Measurements from ENCODE around the gene HOXB5. TPM values are rescaled to one million over a fixed set of nuclear protein-coding genes. Genes with fewer than 3 reads are reported as not detected.

The HOXB5 gene
- total RNA-seq, 2 experiments from 2014 or later = 0.16 TPM; not detected in 1

- Mint-ChIP-seq H3K4me1 (peaks cover 30% of the 10 kb centered on the region), H3K36me3 (peaks cover 8% of the 10 kb centered on the region), H3K9me3 (ENCODE audit: low read depth) (no peaks in the 10 kb centered on the region), H3K27me3 (peaks cover 4% of the 10 kb centered on the region), H3K27ac (no peak overlapping the region), H3K4me3 (no peak overlapping the region)
- ATAC-seq = no peak
- CTCF ChIA-PET = interaction anchor here (0.8 kb wide), 1 partner anchor 30 kb away, joined by 3 read pairs; no protein-coding TSS in a partner anchor
- DNase-seq = no peak
These were observed 44.3 kb downstream of the HOXB5 start for GRCh38 chr17:48549281-48549630.

GRCh38 chr17:48548523-48549280, 44.9 kb downstream of the HOXB5 start:
- peaks cover 32% of the 10 kb centered on the region for H3K4me1 Mint-ChIP-seq
- DNase-seq = no peak
- peak overlapping the region; percentile 75 for H3K27ac Mint-ChIP-seq
- peaks cover 10% of the 10 kb centered on the region for H3K36me3 Mint-ChIP-seq
- H3K4me3 Mint-ChIP-seq = peak overlapping the region; percentile 51
- peaks cover 4% of the 10 kb centered on the region for H3K27me3 Mint-ChIP-seq
- CTCF ChIA-PET = interaction anchor here (0.8 to 3.0 kb wide), 2 partner anchors 30 to 56 kb away, joined by 3 to 17 read pairs; no protein-coding TSS in a partner anchor
- ATAC-seq = no peak
- H3K9me3 Mint-ChIP-seq (ENCODE audit: low read depth) = no peaks in the 10 kb centered on the region

- CTCF ChIA-PET = interaction anchor here (0.7 to 3.0 kb wide), 4 partner anchors 37 to 196 kb away, joined by 3 to 17 read pairs (median 5); no protein-coding TSS in a partner anchor
- ATAC-seq (no peak), DNase-seq (peak; percentile 57)
- H3K36me3 Mint-ChIP-seq = peaks cover 10% of the 10 kb centered on the region
- peaks cover 32% of the 10 kb centered on the region for H3K4me1 Mint-ChIP-seq
- no peaks in the 10 kb centered on the region for H3K9me3 Mint-ChIP-seq (ENCODE audit: low read depth)
- peak overlapping the region; percentile 75 for H3K27ac Mint-ChIP-seq
- peaks cover 4% of the 10 kb centered on the region for H3K27me3 Mint-ChIP-seq
- H3K4me3 Mint-ChIP-seq = peak overlapping the region; percentile 51
These were observed 45.6 kb downstream of the HOXB5 start for GRCh38 chr17:48547808-48548522.

GRCh38 chr17:48546924-48547807, 46.4 kb downstream of the HOXB5 start:
- peak overlapping the region; percentile 51 for H3K4me3 Mint-ChIP-seq

GRCh38 chr17:48546137-48546923, 47.2 kb downstream of the HOXB5 start:
- DNase-seq (no peak), ATAC-seq (no peak)
- no peak overlapping the region for H3K4me3 Mint-ChIP-seq
- H3K4me1 Mint-ChIP-seq = peaks cover 38% of the 10 kb centered on the region
- H3K9me3 Mint-ChIP-seq (ENCODE audit: low read depth) = no peaks in the 10 kb centered on the region
- peaks cover 13% of the 10 kb centered on the region for H3K27me3 Mint-ChIP-seq
- H3K27ac Mint-ChIP-seq = peak overlapping the region; percentile 38
- CTCF ChIA-PET = interaction anchor here (1.5 to 3.0 kb wide), 4 partner anchors 35 to 195 kb away, joined by 3 to 17 read pairs (median 6); partner anchors contain the start of gene HOXB5
- peaks cover 17% of the 10 kb centered on the region for H3K36me3 Mint-ChIP-seq

More at GRCh38 chr17:48546924-48547807, 46.4 kb downstream of the HOXB5 start:
- H3K36me3 Mint-ChIP-seq = peaks cover 13% of the 10 kb centered on the region
- H3K27me3 Mint-ChIP-seq = peaks cover 8% of the 10 kb centered on the region
- no peak for ATAC-seq
- no peaks in the 10 kb centered on the region for H3K9me3 Mint-ChIP-seq (ENCODE audit: low read depth)
- H3K27ac Mint-ChIP-seq = peak overlapping the region; percentile 75
- CTCF ChIA-PET = interaction anchor here (0.7 to 3.0 kb wide), 5 partner anchors 36 to 196 kb away, joined by 3 to 17 read pairs (median 4); partner anchors contain the start of gene HOXB5
- peaks cover 35% of the 10 kb centered on the region for H3K4me1 Mint-ChIP-seq
- DNase-seq = no peak

GRCh38 chr17:48545539-48545938, 48.0 kb downstream of the HOXB5 start:
- CTCF ChIA-PET = interaction anchor here (1.6 kb wide), 1 partner anchor 48 kb away, joined by 4 read pairs; the partner anchor contains the start of gene HOXB5
- Mint-ChIP-seq H3K27me3 (peaks cover 18% of the 10 kb centered on the region), H3K36me3 (peaks cover 15% of the 10 kb centered on the region), H3K4me1 (peaks cover 42% of the 10 kb centered on the region), H3K4me3 (peak overlapping the region; percentile 88), H3K27ac (peak overlapping the region; percentile 93), H3K9me3 (ENCODE audit: low read depth) (no peaks in the 10 kb centered on the region)
- ATAC-seq (no peak), DNase-seq (no peak)

GRCh38 chr17:48545022-48545375, 48.6 kb downstream of the HOXB5 start, which contains the start of gene HOXB2:
TSS of gene HOXB2 (minus strand) at chr17:48545109. CDS start at chr17:48544911, 198 bp downstream.
- Mint-ChIP-seq H3K27me3 (peaks cover 18% of the 10 kb centered on the region), H3K36me3 (peaks cover 12% of the 10 kb centered on the region), H3K4me1 (peaks cover 46% of the 10 kb centered on the region), H3K27ac (peak within 1 kb of the TSS; percentile 93), H3K9me3 (ENCODE audit: low read depth) (no peaks in the 10 kb centered on the region), H3K4me3 (peak within 1 kb of the TSS; percentile 88)
- CTCF ChIA-PET = no interaction called here
- DNase-seq (no peak), ATAC-seq (no peak)

- H3K27me3 Mint-ChIP-seq = peaks cover 18% of the 10 kb centered on the region
- H3K4me1 Mint-ChIP-seq = peaks cover 46% of the 10 kb centered on the region
- H3K4me3 Mint-ChIP-seq = peak overlapping the region; percentile 88
- peak; percentile 61 for DNase-seq
- no peaks in the 10 kb centered on the region for H3K9me3 Mint-ChIP-seq (ENCODE audit: low read depth)
- peaks cover 10% of the 10 kb centered on the region for H3K36me3 Mint-ChIP-seq
- peak overlapping the region; percentile 93 for H3K27ac Mint-ChIP-seq
- ATAC-seq = no peak
- CTCF ChIA-PET = interaction anchor here (1.1 to 2.4 kb wide), 3 partner anchors 49 to 209 kb away, joined by 3 to 14 read pairs (median 4); partner anchors contain the start of gene HOXB5
These were observed 49.1 kb downstream of the HOXB5 start for GRCh38 chr17:48544349-48545021.

GRCh38 chr17:48543854-48544348, 49.7 kb downstream of the HOXB5 start:
- CTCF ChIA-PET = interaction anchor here (1.0 to 2.4 kb wide), 4 partner anchors 49 to 208 kb away, joined by 3 to 14 read pairs (median 4); partner anchors contain the start of gene HOXB5
- peaks cover 18% of the 10 kb centered on the region for H3K27me3 Mint-ChIP-seq
- ATAC-seq = peak; percentile 37
- H3K4me3 Mint-ChIP-seq = peak overlapping the region; percentile 88
- H3K36me3 Mint-ChIP-seq = peaks cover 9% of the 10 kb centered on the region
- no peaks in the 10 kb centered on the region for H3K9me3 Mint-ChIP-seq (ENCODE audit: low read depth)
- DNase-seq = peak; percentile 52
- H3K4me1 Mint-ChIP-seq = peaks cover 46% of the 10 kb centered on the region
- H3K27ac Mint-ChIP-seq = peak overlapping the region; percentile 93

GRCh38 chr17:48543107-48543853, 50.3 kb downstream of the HOXB5 start:
- peak overlapping the region; percentile 95 for H3K27ac Mint-ChIP-seq
- DNase-seq = peak; percentile 79
- peaks cover 9% of the 10 kb centered on the region for H3K36me3 Mint-ChIP-seq
- CTCF ChIA-PET = interaction anchor here (0.9 to 2.4 kb wide), 5 partner anchors 32 to 208 kb away, joined by 3 to 14 read pairs (median 3); partner anchors contain the start of gene HOXB5
- peaks cover 43% of the 10 kb centered on the region for H3K4me1 Mint-ChIP-seq
- no peaks in the 10 kb centered on the region for H3K9me3 Mint-ChIP-seq (ENCODE audit: low read depth)
- H3K4me3 Mint-ChIP-seq = peak overlapping the region; percentile 88
- peak; percentile 74 for ATAC-seq
- peaks cover 18% of the 10 kb centered on the region for H3K27me3 Mint-ChIP-seq

- Mint-ChIP-seq H3K27ac (peak overlapping the region; percentile 95), H3K27me3 (peaks cover 18% of the 10 kb centered on the region), H3K4me1 (peaks cover 37% of the 10 kb centered on the region), H3K9me3 (ENCODE audit: low read depth) (no peaks in the 10 kb centered on the region), H3K4me3 (peak overlapping the region; percentile 88), H3K36me3 (peaks cover 9% of the 10 kb centered on the region)
- CTCF ChIA-PET = interaction anchor here (0.9 to 2.4 kb wide), 2 partner anchors 31 to 50 kb away, joined by 3 to 14 read pairs; no protein-coding TSS in a partner anchor
- DNase-seq (no peak), ATAC-seq (no peak)
These were observed 50.9 kb downstream of the HOXB5 start for GRCh38 chr17:48542698-48543106.

Measured in activated CD8-positive, alpha-beta memory T cell treated with anti-CD3 and anti-CD28 coated beads, Interleukin-2, amount 10 ng/mL, durations not matched to agents 7 days and 5 days (primary cell).